AG09319 (cell line): ENCODE results near the gene GARIN5B.

Experiments used
- DNase-seq: peaks from one replicate; pipeline ENCODE4 v3.0.0-alpha.2; 2010; ENCODE audit warnings: low read depth; ENCODE audit errors: extremely low read depth
- CTCF ChIP-seq: IDR thresholded peaks from 2 replicates; pipeline ENCODE4 v1.5.1; 2011; ENCODE audit warnings: low read depth, mild to moderate bottlenecking, inconsistent platforms, low read length, moderate library complexity

GARIN5B gene

GRCh38 chr19:55362174-55362989, 678 bp downstream of the GARIN5B start:
- no peak for TF ChIP-seq CTCF
- no peak for DNase-seq

- no peak for DNase-seq
- no peak for TF ChIP-seq CTCF
Observed at GRCh38 chr19:55360902-55361301, 2.2 kb downstream of the GARIN5B start.

GRCh38 chr19:55358943-55359908, 3.8 kb downstream of the GARIN5B start:
- no peak for TF ChIP-seq CTCF
- no peak for DNase-seq

- no peak for DNase-seq
- no peak for TF ChIP-seq CTCF
Observed at GRCh38 chr19:55358493-55358892, 4.6 kb downstream of the GARIN5B start.

- DNase-seq: no peak
- TF ChIP-seq CTCF: no peak
Observed at GRCh38 chr19:55355213-55355821, 7.7 kb downstream of the GARIN5B start.

- no peak for DNase-seq
- TF ChIP-seq CTCF: no peak
Observed at GRCh38 chr19:55354698-55355212, 8.3 kb downstream of the GARIN5B start, which contains the start of gene COX6B2. COX6B2 (minus strand) TSS chr19:55354719; CDS start chr19:55354521, 198 bp downstream.
